NB4 (cell line): ENCODE data around the gene KRTDAP.

Experiments used
- DNase-seq: peaks from one replicate; pipeline ENCODE4 v3.0.0; 2010; ENCODE audit warnings: low read depth
- H3K4me3 ChIP-seq: one replicate; pipeline ENCODE4 v1.5.1; 2011; ENCODE audit warnings: mild to moderate bottlenecking, low read depth, low read length, moderate library complexity
- MYC ChIP-seq: IDR thresholded peaks from 2 replicates; pipeline ENCODE4 v1.6.1; 2011; ENCODE audit warnings: low read depth, low read length
- POLR2A ChIP-seq: IDR thresholded peaks from 2 replicates; pipeline ENCODE4 v1.6.1; 2011; ENCODE audit warnings: mild to moderate bottlenecking; ENCODE audit not compliant: insufficient read length; ENCODE audit errors: extremely low read depth
- TF ChIP-seq, protein P1 (sequence below): IDR thresholded peaks from 2 replicates; pipeline ENCODE4 v1.6.1; 2011; ENCODE audit warnings: low read depth, low read length
- TF ChIP-seq, protein P2 (sequence below): IDR thresholded peaks from one replicate; pipeline ENCODE4 v1.5.1; 2012; ENCODE audit warnings: low read depth, low read length

The KRTDAP gene

DNA sequence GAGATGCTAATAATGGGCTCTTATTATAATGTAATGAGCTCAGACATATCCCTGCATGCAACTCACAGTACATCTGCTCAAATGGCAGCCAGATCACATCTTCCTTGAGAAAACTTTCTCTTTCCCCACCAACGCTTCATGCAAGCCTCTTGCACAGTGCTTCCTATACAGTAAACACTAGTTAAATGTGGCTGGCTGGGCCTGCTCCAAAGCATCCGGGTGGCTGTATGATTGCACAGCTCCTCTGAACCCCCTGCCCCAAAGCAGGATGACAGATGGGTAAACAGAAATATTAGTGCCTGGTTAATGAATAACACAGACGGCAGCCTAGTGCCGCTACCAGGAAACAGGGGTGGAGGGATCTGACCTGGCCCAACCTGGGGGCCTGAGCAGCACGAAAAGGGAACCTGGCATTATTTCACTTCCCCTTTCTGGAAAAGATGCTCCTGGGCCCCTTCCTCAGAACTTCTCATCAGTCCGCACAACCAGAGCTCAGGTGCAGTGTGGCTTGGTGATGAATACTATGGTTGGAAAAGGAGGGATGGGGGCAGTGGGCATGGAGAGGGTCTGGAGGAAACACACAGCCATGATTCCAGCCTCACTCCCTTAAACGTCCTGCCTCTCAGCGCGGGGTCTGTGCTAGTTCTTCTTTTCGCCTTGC is 31.4 kb downstream of the KRTDAP start:
- TF ChIP-seq, protein P1, sequence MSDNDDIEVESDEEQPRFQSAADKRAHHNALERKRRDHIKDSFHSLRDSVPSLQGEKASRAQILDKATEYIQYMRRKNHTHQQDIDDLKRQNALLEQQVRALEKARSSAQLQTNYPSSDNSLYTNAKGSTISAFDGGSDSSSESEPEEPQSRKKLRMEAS: no peak
- TF ChIP-seq, protein P2, sequence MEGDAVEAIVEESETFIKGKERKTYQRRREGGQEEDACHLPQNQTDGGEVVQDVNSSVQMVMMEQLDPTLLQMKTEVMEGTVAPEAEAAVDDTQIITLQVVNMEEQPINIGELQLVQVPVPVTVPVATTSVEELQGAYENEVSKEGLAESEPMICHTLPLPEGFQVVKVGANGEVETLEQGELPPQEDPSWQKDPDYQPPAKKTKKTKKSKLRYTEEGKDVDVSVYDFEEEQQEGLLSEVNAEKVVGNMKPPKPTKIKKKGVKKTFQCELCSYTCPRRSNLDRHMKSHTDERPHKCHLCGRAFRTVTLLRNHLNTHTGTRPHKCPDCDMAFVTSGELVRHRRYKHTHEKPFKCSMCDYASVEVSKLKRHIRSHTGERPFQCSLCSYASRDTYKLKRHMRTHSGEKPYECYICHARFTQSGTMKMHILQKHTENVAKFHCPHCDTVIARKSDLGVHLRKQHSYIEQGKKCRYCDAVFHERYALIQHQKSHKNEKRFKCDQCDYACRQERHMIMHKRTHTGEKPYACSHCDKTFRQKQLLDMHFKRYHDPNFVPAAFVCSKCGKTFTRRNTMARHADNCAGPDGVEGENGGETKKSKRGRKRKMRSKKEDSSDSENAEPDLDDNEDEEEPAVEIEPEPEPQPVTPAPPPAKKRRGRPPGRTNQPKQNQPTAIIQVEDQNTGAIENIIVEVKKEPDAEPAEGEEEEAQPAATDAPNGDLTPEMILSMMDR: no peak
- TF ChIP-seq POLR2A: no peak
- TF ChIP-seq MYC: no peak
- H3K4me3 ChIP-seq: no peak overlapping the region
- DNase-seq: peak; percentile 39

DNA sequence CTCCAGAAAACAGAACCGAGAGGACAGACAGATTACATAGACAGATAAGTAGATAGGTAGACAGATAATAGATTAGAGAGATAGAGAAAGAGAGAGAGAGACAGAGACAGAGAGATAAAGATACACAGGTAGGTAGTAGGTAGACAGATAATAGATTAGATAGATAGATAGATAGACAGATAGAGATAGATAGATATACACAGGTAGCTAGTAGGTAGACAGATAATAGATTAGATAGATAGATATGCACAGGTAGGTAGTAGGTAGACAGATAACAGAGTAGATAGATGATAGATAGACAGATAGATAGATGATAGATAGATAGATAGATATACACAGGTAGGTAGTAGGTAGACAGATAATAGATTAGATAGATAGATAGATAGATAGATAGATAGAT is 32.1 kb downstream of the KRTDAP start:
- TF ChIP-seq POLR2A (no peak), MYC (no peak)
- TF ChIP-seq, protein P1: no peak
- TF ChIP-seq, protein P2: no peak
- DNase-seq: no peak
- H3K4me3 ChIP-seq: no peak overlapping the region

DNA sequence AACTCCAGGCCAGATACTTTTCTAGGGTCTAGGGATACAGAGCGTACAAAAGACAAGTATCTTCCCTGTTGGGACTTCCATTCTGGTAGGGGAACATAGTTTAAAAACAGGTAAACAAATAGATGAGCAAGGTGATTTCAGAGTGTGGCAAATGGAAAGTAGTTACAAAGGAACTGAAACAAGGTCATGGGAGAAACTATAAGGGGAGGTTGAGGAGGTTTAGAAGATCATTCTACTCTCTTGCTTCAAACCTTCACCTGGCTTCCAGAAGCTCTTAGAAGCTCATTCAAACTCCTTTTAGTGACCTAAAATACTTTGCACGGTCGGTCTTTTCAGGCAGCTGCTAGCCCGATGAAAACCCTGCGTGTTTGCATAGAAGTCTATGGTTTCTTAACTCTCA is 33.1 kb downstream of the KRTDAP start:
- no peak for DNase-seq
- TF ChIP-seq POLR2A (no peak), MYC (no peak)
- TF ChIP-seq, protein P1: no peak
- TF ChIP-seq, protein P2: no peak
- no peak overlapping the region for H3K4me3 ChIP-seq

DNA sequence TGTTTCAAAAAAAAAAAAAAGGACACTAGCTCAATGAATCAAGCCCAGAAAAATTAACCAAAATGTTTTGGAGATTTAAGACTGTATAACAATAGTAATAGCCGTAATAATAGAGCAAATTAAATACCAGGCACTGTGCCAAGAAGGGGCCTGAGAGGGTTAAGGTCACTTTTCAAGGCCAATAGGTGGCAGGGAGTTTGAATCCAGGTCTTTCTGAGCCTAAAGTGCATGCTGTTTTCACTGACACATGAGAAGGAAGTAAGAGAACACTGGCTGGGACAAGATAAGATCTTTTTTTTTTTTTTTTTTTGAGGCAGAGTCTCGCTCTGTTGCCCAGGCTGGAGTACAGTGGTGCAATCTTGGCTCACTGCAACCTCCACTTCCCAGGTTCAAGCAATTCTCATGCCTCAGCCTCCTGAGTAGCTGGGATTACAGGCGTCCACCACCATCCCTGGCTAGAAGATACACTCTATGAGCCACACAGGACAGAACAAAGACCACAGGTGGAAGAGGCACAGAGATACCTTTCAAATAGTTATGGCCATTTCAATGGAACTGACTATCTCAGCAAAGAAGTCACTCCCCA is 34.6 kb downstream of the KRTDAP start:
- DNase-seq: no peak
- TF ChIP-seq POLR2A (no peak), MYC (no peak)
- TF ChIP-seq, protein P2: no peak
- TF ChIP-seq, protein P1: no peak
- H3K4me3 ChIP-seq: no peak overlapping the region

DNA sequence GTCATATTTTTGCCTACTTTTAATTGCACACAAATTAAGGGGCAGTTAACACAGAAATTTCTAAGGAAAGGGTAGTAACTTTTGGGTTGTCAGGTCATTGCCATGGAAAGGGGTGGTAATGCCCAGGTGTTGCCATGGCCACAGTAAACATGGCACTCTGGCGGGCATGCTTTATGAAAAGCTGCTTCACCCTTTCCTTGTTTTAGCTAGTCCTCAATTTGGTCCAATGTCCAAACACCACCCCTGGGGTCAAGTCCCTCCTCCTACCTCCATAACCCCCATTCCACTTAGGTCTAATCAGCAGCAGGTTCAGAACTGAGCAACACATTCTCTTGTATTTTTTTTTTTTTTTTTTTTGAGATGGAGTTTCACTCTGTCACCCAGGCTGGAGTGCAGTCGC is 35.6 kb downstream of the KRTDAP start:
- TF ChIP-seq MYC: no peak
- TF ChIP-seq, protein P2: no peak
- TF ChIP-seq, protein P1: no peak
- TF ChIP-seq POLR2A: no peak
- no peak overlapping the region for H3K4me3 ChIP-seq

More for the DNA sequence above, 35.6 kb downstream of the KRTDAP start:
- DNase-seq: no peak
